ENCODE results near the gene ZNF581. TPM values are rescaled to one million over a fixed set of nuclear protein-coding genes. Genes with fewer than 3 reads are reported as not detected.

ZNF581 gene
- polyA plus RNA-seq, 1 donor from 2014 or later = 15.3 TPM

DNA sequence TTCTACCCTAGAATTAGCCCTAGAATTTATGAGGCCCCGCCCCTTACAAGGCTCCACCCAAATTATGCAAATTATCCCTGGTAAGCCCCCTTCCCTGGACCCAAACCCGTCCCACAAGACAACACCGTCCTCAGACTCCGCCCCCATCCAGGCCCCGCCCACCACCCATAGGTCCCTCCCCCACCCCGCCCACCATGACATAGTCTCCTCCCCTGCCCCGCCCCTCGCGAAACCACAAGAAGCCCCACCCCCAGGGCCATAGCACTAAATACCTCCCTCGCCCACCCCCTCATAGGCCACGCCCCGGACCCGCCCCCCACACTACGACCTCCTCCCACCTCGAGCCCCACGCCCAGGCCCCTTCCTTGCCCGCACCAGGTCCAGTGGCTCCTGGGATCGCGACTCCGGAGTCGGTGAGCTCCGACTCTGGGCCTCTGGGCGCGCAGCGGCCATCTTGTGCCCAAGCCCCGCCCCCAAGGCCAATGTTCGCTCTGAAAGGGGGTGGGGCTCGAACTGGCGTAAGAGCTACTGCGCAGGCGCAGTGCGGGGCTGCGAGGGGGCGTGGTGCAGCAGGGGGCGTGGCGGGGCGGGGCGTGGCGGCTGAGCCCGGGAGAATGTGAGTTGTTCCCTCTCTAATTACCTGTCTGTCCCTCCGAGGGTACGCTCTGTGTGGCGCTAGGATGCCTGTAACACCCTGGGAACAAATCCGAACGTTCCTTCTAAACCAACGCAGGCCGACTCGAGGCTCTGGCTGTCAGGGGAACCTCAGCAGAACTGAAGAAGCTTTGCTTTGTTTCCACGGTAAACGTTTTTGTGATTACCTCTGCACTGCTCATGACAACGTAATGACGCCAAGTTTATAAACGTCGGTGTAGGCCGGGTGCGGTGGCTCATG, 19.1 kb upstream of the ZNF581 start, which contains the start of gene ZNF784:
ZNF784 (minus strand) TSS at position 458 of the 895 bp plus-strand sequence; CDS start at position 453, 5 bp downstream.
- Histone ChIP-seq H3K27ac (ENCODE audit: low read length) (peak within 1 kb of the TSS; percentile 91), H3K27me3 (ENCODE audit: insufficient read depth, low read depth, low read length) (no peaks in the 10 kb centered on the region), H3K4me3 (ENCODE audit: low read length) (peak within 1 kb of the TSS; percentile 73), H3K9me3 (ENCODE audit: low read length) (no peaks in the 10 kb centered on the region), H3F3A (ENCODE audit: insufficient read depth, low read length, poor library complexity, severe bottlenecking) (no peaks in the 10 kb centered on the region), H3K4me2 (ENCODE audit: low read length) (peak within 1 kb of the TSS; percentile 38), H3K9ac (ENCODE audit: low read length) (peak within 1 kb of the TSS; percentile 87), H4K20me1 (ENCODE audit: insufficient read depth) (no peaks in the 10 kb centered on the region), H3K36me3 (ENCODE audit: insufficient read depth, low read length) (no peaks in the 10 kb centered on the region), H2AFZ (ENCODE audit: low read depth, low read length) (peak within 1 kb of the TSS; percentile 62), H3K79me2 (replicated peaks; ENCODE audit: insufficient read depth, low read length) (peaks cover 8% of the 10 kb centered on the region), H3K9me2 (ENCODE audit: insufficient read depth, low read length) (no peaks in the 10 kb centered on the region)
- no peak for TF ChIP-seq EP300 (conservative IDR thresholded peaks at IDR 0.05; ENCODE audit: poor library complexity, severe bottlenecking)
- TF ChIP-seq RAD21 (conservative IDR thresholded peaks at IDR 0.05) = peak; percentile 17
- TF ChIP-seq EZH2 (IDR thresholded peaks at IDR 0.05; ENCODE audit: borderline replicate concordance, insufficient read depth, low read length, poor library complexity, severe bottlenecking) = no peak
- TF ChIP-seq, protein P1, sequence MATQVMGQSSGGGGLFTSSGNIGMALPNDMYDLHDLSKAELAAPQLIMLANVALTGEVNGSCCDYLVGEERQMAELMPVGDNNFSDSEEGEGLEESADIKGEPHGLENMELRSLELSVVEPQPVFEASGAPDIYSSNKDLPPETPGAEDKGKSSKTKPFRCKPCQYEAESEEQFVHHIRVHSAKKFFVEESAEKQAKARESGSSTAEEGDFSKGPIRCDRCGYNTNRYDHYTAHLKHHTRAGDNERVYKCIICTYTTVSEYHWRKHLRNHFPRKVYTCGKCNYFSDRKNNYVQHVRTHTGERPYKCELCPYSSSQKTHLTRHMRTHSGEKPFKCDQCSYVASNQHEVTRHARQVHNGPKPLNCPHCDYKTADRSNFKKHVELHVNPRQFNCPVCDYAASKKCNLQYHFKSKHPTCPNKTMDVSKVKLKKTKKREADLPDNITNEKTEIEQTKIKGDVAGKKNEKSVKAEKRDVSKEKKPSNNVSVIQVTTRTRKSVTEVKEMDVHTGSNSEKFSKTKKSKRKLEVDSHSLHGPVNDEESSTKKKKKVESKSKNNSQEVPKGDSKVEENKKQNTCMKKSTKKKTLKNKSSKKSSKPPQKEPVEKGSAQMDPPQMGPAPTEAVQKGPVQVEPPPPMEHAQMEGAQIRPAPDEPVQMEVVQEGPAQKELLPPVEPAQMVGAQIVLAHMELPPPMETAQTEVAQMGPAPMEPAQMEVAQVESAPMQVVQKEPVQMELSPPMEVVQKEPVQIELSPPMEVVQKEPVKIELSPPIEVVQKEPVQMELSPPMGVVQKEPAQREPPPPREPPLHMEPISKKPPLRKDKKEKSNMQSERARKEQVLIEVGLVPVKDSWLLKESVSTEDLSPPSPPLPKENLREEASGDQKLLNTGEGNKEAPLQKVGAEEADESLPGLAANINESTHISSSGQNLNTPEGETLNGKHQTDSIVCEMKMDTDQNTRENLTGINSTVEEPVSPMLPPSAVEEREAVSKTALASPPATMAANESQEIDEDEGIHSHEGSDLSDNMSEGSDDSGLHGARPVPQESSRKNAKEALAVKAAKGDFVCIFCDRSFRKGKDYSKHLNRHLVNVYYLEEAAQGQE (IDR thresholded peaks at IDR 0.05; ENCODE audit: borderline replicate concordance) = peak; percentile 90
- TF ChIP-seq SMC3 (conservative IDR thresholded peaks at IDR 0.05; ENCODE audit: poor library complexity) = peak; percentile 16
- peak; percentile 99 for TF ChIP-seq TAF1 (IDR thresholded peaks at IDR 0.05; ENCODE audit: low read depth)
- TF ChIP-seq POLR2AphosphoS5 (IDR thresholded peaks at IDR 0.05) = peak; percentile 91
- TF ChIP-seq CTCF (IDR thresholded peaks at IDR 0.05; ENCODE audit: poor library complexity, severe bottlenecking) = no peak
- peak; percentile 65 for TF ChIP-seq MXI1 (conservative IDR thresholded peaks at IDR 0.05; ENCODE audit: poor library complexity, severe bottlenecking)

- no peaks in the 10 kb centered on the region for H3K9me3 ChIP-seq (ENCODE audit: low read length)
- H3F3A ChIP-seq (ENCODE audit: insufficient read depth, low read length, poor library complexity, severe bottlenecking) = no peaks in the 10 kb centered on the region
- peaks cover 8% of the 10 kb centered on the region for H3K79me2 ChIP-seq (replicated peaks; ENCODE audit: insufficient read depth, low read length)
- H3K9ac ChIP-seq (ENCODE audit: low read length) = peak overlapping the region; percentile 87
- H3K27me3 ChIP-seq (ENCODE audit: insufficient read depth, low read depth, low read length) = no peaks in the 10 kb centered on the region
- peak overlapping the region; percentile 73 for H3K4me3 ChIP-seq (ENCODE audit: low read length)
- peak overlapping the region; percentile 38 for H3K4me2 ChIP-seq (ENCODE audit: low read length)
- H2AFZ ChIP-seq (ENCODE audit: low read depth, low read length) = peak overlapping the region; percentile 62
- TF ChIP-seq, protein P1 (IDR thresholded peaks at IDR 0.05; ENCODE audit: borderline replicate concordance) = no peak
- TF ChIP-seq EZH2 (IDR thresholded peaks at IDR 0.05; ENCODE audit: borderline replicate concordance, insufficient read depth, low read length, poor library complexity, severe bottlenecking) (no peak), CTCF (IDR thresholded peaks at IDR 0.05; ENCODE audit: poor library complexity, severe bottlenecking) (no peak), EP300 (conservative IDR thresholded peaks at IDR 0.05; ENCODE audit: poor library complexity, severe bottlenecking) (no peak), POLR2AphosphoS5 (IDR thresholded peaks at IDR 0.05) (no peak), MXI1 (conservative IDR thresholded peaks at IDR 0.05; ENCODE audit: poor library complexity, severe bottlenecking) (peak; percentile 2), TAF1 (IDR thresholded peaks at IDR 0.05; ENCODE audit: low read depth) (no peak), SMC3 (conservative IDR thresholded peaks at IDR 0.05; ENCODE audit: poor library complexity) (peak; percentile 0), RAD21 (conservative IDR thresholded peaks at IDR 0.05) (no peak)
- no peaks in the 10 kb centered on the region for H3K36me3 ChIP-seq (ENCODE audit: insufficient read depth, low read length)
- H3K27ac ChIP-seq (ENCODE audit: low read length) = peak overlapping the region; percentile 91
- no peaks in the 10 kb centered on the region for H4K20me1 ChIP-seq (ENCODE audit: insufficient read depth)
- H3K9me2 ChIP-seq (ENCODE audit: insufficient read depth, low read length) = no peaks in the 10 kb centered on the region
Measured at GRCh38 chr19:55625004-55625326, 18.5 kb upstream of the ZNF581 start.
